SK-N-DZ (cell line): Measurements from ENCODE around the gene SEPTIN7.

Experiments used
- DNase-seq: peaks from one replicate; pipeline ENCODE4 v3.0.0-alpha.2; 2015; ENCODE audit warnings: low spot score

SEPTIN7 gene

GRCh38 chr7:35828817-35829216 is 28.0 kb downstream of the SEPTIN7 start:
- DNase-seq = no peak

- no peak for DNase-seq
Observed at GRCh38 chr7:35831208-35831607, 30.4 kb downstream of the SEPTIN7 start.

GRCh38 chr7:35839860-35840854 is 39.3 kb downstream of the SEPTIN7 start:
- no peak for DNase-seq

- DNase-seq = no peak
Observed at GRCh38 chr7:35846816-35847412, 46.1 kb downstream of the SEPTIN7 start.

GRCh38 chr7:35848725-35849124 is 47.9 kb downstream of the SEPTIN7 start:
- no peak for DNase-seq

GRCh38 chr7:35849158-35849831 is 48.4 kb downstream of the SEPTIN7 start:
- DNase-seq = no peak

- no peak for DNase-seq
Observed at GRCh38 chr7:35849954-35850353, 49.1 kb downstream of the SEPTIN7 start.
